ENCODE results near the gene TNFRSF13B.

TNFRSF13B gene

GRCh38 chr17:16940116-16940881, 31.6 kb downstream of the TNFRSF13B start:
- H3K4me2 ChIP-seq: no peak overlapping the region
- no peak overlapping the region for H3K4me3 ChIP-seq (IDR thresholded peaks at IDR 0.05; ENCODE audit: insufficient read depth, low read depth, low read length)
- no peaks in the 10 kb centered on the region for H3K79me2 ChIP-seq (ENCODE audit: insufficient read depth, low read depth)
- TF ChIP-seq CTCF (conservative IDR thresholded peaks at IDR 0.05; ENCODE audit: low read depth, low read length): no peak
- no peak overlapping the region for H3K27ac ChIP-seq
- H2AFZ ChIP-seq (ENCODE audit: low read depth): no peak overlapping the region
- H3K4me1 ChIP-seq (ENCODE audit: low read depth, poor library complexity, severe bottlenecking): peaks cover 3% of the 10 kb centered on the region
- no peak overlapping the region for H3K9ac ChIP-seq
- no peaks in the 10 kb centered on the region for H3K27me3 ChIP-seq (ENCODE audit: insufficient read depth, low read depth)
- no peaks in the 10 kb centered on the region for H4K20me1 ChIP-seq (ENCODE audit: insufficient read depth)
- H3K36me3 ChIP-seq (ENCODE audit: insufficient read depth): no peaks in the 10 kb centered on the region

GRCh38 chr17:16939606-16940115, 32.3 kb downstream of the TNFRSF13B start:
- no peaks in the 10 kb centered on the region for H3K27me3 ChIP-seq (ENCODE audit: insufficient read depth, low read depth)
- H3K4me1 ChIP-seq (ENCODE audit: low read depth, poor library complexity, severe bottlenecking): no peaks in the 10 kb centered on the region
- no peak overlapping the region for H2AFZ ChIP-seq (ENCODE audit: low read depth)
- H4K20me1 ChIP-seq (ENCODE audit: insufficient read depth): no peaks in the 10 kb centered on the region
- no peaks in the 10 kb centered on the region for H3K79me2 ChIP-seq (ENCODE audit: insufficient read depth, low read depth)
- no peak overlapping the region for H3K4me2 ChIP-seq
- no peak overlapping the region for H3K27ac ChIP-seq
- no peak overlapping the region for H3K9ac ChIP-seq
- H3K36me3 ChIP-seq (ENCODE audit: insufficient read depth): no peaks in the 10 kb centered on the region
- H3K4me3 ChIP-seq (IDR thresholded peaks at IDR 0.05; ENCODE audit: insufficient read depth, low read depth, low read length): no peak overlapping the region
- no peak for TF ChIP-seq CTCF (conservative IDR thresholded peaks at IDR 0.05; ENCODE audit: low read depth, low read length)

GRCh38 chr17:16939208-16939576, 32.7 kb downstream of the TNFRSF13B start:
- no peak overlapping the region for H3K27ac ChIP-seq
- H3K27me3 ChIP-seq (ENCODE audit: insufficient read depth, low read depth): no peaks in the 10 kb centered on the region
- H3K36me3 ChIP-seq (ENCODE audit: insufficient read depth): no peaks in the 10 kb centered on the region
- H4K20me1 ChIP-seq (ENCODE audit: insufficient read depth): no peaks in the 10 kb centered on the region
- no peak overlapping the region for H2AFZ ChIP-seq (ENCODE audit: low read depth)
- no peak overlapping the region for H3K9ac ChIP-seq
- no peak overlapping the region for H3K4me2 ChIP-seq
- no peaks in the 10 kb centered on the region for H3K79me2 ChIP-seq (ENCODE audit: insufficient read depth, low read depth)
- no peak overlapping the region for H3K4me3 ChIP-seq (IDR thresholded peaks at IDR 0.05; ENCODE audit: insufficient read depth, low read depth, low read length)
- TF ChIP-seq CTCF (conservative IDR thresholded peaks at IDR 0.05; ENCODE audit: low read depth, low read length): no peak
- no peaks in the 10 kb centered on the region for H3K4me1 ChIP-seq (ENCODE audit: low read depth, poor library complexity, severe bottlenecking)

GRCh38 chr17:16938496-16939207, 33.3 kb downstream of the TNFRSF13B start:
- Histone ChIP-seq H3K4me3 (IDR thresholded peaks at IDR 0.05; ENCODE audit: insufficient read depth, low read depth, low read length) (no peak overlapping the region), H3K27me3 (ENCODE audit: insufficient read depth, low read depth) (no peaks in the 10 kb centered on the region), H3K27ac (no peak overlapping the region), H3K79me2 (ENCODE audit: insufficient read depth, low read depth) (no peaks in the 10 kb centered on the region), H3K9ac (no peak overlapping the region), H2AFZ (ENCODE audit: low read depth) (no peak overlapping the region), H3K4me1 (ENCODE audit: low read depth, poor library complexity, severe bottlenecking) (no peaks in the 10 kb centered on the region), H3K36me3 (ENCODE audit: insufficient read depth) (no peaks in the 10 kb centered on the region), H3K4me2 (no peak overlapping the region), H4K20me1 (ENCODE audit: insufficient read depth) (no peaks in the 10 kb centered on the region)
- no peak for TF ChIP-seq CTCF (conservative IDR thresholded peaks at IDR 0.05; ENCODE audit: low read depth, low read length)
